Transverse colon (tissue), 4 donors: ENCODE measurements around the gene MICAL2. TPM values are rescaled to one million over a fixed set of nuclear protein-coding genes. Genes with fewer than 3 reads are reported as not detected.

ENCODE experiments used
- DNase-seq: peaks from one replicate; pipeline ENCODE4 v3.0.0-alpha.2; 2019
- H3K27ac ChIP-seq, 4 donors: fragments of 200-600 bp; sonication (generic); 2 replicates each; pipeline ENCODE4 v1.5.1; 2016 to 2018; ENCODE audit warnings: inconsistent platforms in 4 of 4
- H3K27me3 ChIP-seq: fragments of 200-600 bp; sonication (generic); 2 replicates; pipeline ENCODE4 v1.5.1; 2017; ENCODE audit warnings: inconsistent platforms
- H3K36me3 ChIP-seq, 4 donors: fragments of 200-600 bp; sonication (generic); 2 replicates each; pipeline ENCODE4 v1.5.1; 2017 to 2019; ENCODE audit warnings: inconsistent platforms in 4 of 4
- H3K4me1 ChIP-seq, 4 donors: fragments of 200-600 bp; sonication (generic); 2 replicates each; pipeline ENCODE4 v1.5.1; 2017 to 2020; ENCODE audit warnings: inconsistent platforms in 4 of 4
- H3K4me3 ChIP-seq, 4 donors: fragments of 200-600 bp; sonication (generic); 1 replicate in 1 of 4; 2 replicates in 3 of 4; pipeline versions ENCODE4 v1.5.1 to v1.6.1; 2017 to 2019; ENCODE audit warnings: inconsistent platforms in 4 of 4
- H3K9me3 ChIP-seq, 2 donors: fragments of 200-600 bp; sonication (generic); 2 replicates each; pipeline ENCODE4 v1.5.1; 2017 to 2019; ENCODE audit warnings: inconsistent platforms in 2 of 2
- CTCF ChIP-seq, 5 experiments: fragments of 200-600 bp in 3 of 5; fragments of 450-650 bp in 2 of 5; sonication (generic) in 3 of 5; IDR thresholded peaks; 1 replicate in 2 of 5; 2 replicates in 3 of 5; pipeline ENCODE4 v1.5.1; 2016 to 2017; ENCODE audit warnings: antibody characterized with exemption in 5 of 5, inconsistent platforms in 3 of 5, mild to moderate bottlenecking in 2 of 5, moderate library complexity in 1 of 5
- EP300 ChIP-seq: sonication (generic); formaldehyde crosslinking; IDR thresholded peaks from one replicate; pipeline ENCODE4 v1.6.1; 2017; ENCODE audit warnings: antibody characterized with exemption, low read depth
- POLR2A ChIP-seq: fragments of 450-650 bp; IDR thresholded peaks from one replicate; pipeline ENCODE4 v1.6.1; 2016; ENCODE audit warnings: antibody characterized with exemption, mild to moderate bottlenecking, moderate library complexity
- POLR2AphosphoS5 ChIP-seq, 3 donors: sonication (generic); formaldehyde crosslinking; IDR thresholded peaks; one replicate each; pipeline ENCODE4 v1.6.1; 2016; ENCODE audit warnings: antibody characterized with exemption in 3 of 3
- WGBS, 2 donors: methylation state at CpG; one replicate each; pipeline ENCODE4 v1.1.5; 2018; ENCODE audit warnings: low coverage in 1 of 2; 5-methylcytosine and 5-hydroxymethylcytosine counted together
- in situ Hi-C, 4 donors: fragments of 200-750 bp; cut with MboI; loops; one replicate each; pipeline versions ENCODE4 v1.15.0 to v1.15.1; 2017; ENCODE audit warnings: low sequenced_read_pairs in 3 of 4, low pct_ligation_motif_present in 1 of 4, low pct_unique_long_range_greater_than_20kb in 1 of 4
- intact Hi-C: fragments of 100-400 bp; cut with DNase I; formaldehyde crosslinking; loops from one replicate; pipeline ENCODE4 v1.15.1; 2023; ENCODE audit warnings: low total_unique reads
- total RNA-seq, 4 donors: library from RNA; depleted of rRNA; stranded (reverse); fragments of >200 nt; gene quantifications; one replicate each; pipeline ENCODE4 v1.1.0, GENCODE V29; 2016

MICAL2 gene
- total RNA-seq, 4 donors from 2014 or later: 309 to 483 (median 316) TPM

DNA sequence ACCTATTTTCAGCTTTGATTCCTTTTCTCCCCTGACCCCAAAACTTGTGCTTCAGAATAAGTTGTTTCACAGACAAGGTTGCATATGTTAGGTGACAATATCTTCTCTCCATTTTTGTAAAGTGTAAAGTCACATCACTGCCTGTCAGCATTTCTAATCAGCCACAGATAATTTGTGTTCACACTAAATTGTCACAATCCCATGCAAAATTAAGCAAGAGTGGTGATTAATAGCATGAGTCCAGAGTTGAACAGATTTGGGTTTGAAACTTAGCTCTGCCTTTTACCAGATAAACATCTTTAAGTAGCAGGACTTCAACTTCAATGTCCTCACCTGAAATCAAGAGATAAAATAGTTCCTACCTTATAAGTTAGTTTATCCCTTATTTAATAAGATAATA is 80.1 kb downstream of the MICAL2 start:
- no peak overlapping the region for H3K27ac ChIP-seq
- no peaks in the 10 kb centered on the region for H3K9me3 ChIP-seq
- no peak overlapping the region for H3K4me3 ChIP-seq
- intact Hi-C loops (no loop called here), in situ Hi-C loops (no loop called here)
- H3K27me3 ChIP-seq: no peaks in the 10 kb centered on the region
- no peak for DNase-seq
- H3K4me1 ChIP-seq: peaks cover 0 to 21% (median 0%) of the 10 kb centered on the region in 4 donors
- no peak for TF ChIP-seq POLR2A
- no peak for TF ChIP-seq EP300
- TF ChIP-seq POLR2AphosphoS5 (IDR thresholded peaks at IDR 0.05): no peak
- no peak for TF ChIP-seq CTCF (IDR thresholded peaks at IDR 0.05)
- H3K36me3 ChIP-seq: peaks cover 0 to 3% (median 0%) of the 10 kb centered on the region in 4 donors

GRCh38 chr11:12192794-12193514 is 82.6 kb downstream of the MICAL2 start:
- H3K27ac ChIP-seq: peak overlapping the region in 3 of 4 donors; percentile 17 to 44 (median 40)
- no peaks in the 10 kb centered on the region for H3K27me3 ChIP-seq
- no peak for DNase-seq
- H3K4me1 ChIP-seq: peaks cover 0 to 3% (median 0%) of the 10 kb centered on the region in 4 donors
- in situ Hi-C loops: no loop called here
- no peaks in the 10 kb centered on the region for H3K9me3 ChIP-seq
- WGBS, 2 donors: 61 to 76% methylated on average over 6 to 8 of the region's 8 CpGs
- intact Hi-C loops: no loop called here
- no peak overlapping the region for H3K4me3 ChIP-seq
- TF ChIP-seq CTCF (IDR thresholded peaks at IDR 0.05): no peak
- no peak for TF ChIP-seq EP300
- peak in 1 of 3 donors; percentile 11 for TF ChIP-seq POLR2AphosphoS5 (IDR thresholded peaks at IDR 0.05)
- TF ChIP-seq POLR2A: no peak
- peaks cover 0 to 3% (median 0%) of the 10 kb centered on the region in 4 donors for H3K36me3 ChIP-seq

DNA sequence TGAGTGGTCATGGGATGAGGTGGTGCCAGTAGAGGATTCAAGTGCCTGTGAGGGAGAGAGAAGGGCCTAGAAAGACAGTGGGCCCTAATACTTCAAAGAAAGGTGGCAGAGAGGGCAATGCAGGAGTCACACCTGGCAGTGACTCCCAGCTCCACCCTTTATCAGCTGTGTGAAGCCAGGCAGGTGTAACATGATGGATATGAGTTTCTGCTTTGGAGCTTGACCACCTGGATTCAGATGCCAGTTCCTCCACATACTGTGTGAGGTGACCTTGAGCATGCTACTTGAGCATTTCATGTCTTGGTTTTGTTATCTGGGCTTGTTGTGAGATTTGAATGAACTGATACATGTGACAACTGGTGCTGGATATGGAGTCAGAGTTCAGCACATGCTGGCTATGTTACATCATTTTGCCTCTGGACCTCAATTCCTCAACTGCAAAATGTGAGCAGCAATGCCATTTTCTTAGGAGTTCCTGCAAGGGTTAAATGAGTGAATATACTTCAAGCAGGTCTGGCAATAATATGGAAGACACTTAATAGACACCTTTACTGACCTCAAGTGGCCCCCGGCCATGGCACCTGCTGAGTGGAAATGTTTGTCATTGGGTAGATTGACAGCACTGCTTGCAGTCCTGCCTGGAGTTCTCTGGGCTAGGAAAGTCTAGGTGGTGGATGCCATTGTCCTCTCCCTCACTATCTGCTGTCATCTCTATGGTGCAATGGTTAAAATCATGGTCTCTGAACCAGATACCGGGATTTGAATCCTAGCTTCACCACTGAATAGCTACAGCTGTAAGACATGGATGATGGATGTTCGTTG is 83.3 kb downstream of the MICAL2 start:
- intact Hi-C loops: no loop called here
- Histone ChIP-seq H3K4me1 (peaks cover 0 to 4% (median under 1%) of the 10 kb centered on the region in 4 donors), H3K27me3 (no peaks in the 10 kb centered on the region), H3K36me3 (no peaks in the 10 kb centered on the region), H3K4me3 (no peak overlapping the region), H3K27ac (peak overlapping the region in 1 of 4 donors; percentile 40), H3K9me3 (no peaks in the 10 kb centered on the region)
- no peak for DNase-seq
- 89 to 100% methylated on average over 2 to 3 of the region's 3 CpGs for WGBS, 2 donors
- TF ChIP-seq EP300 (no peak), POLR2AphosphoS5 (IDR thresholded peaks at IDR 0.05) (no peak)
- in situ Hi-C loops: no loop called here

GRCh38 chr11:12195768-12196167 is 85.4 kb downstream of the MICAL2 start:
- in situ Hi-C loops: no loop called here
- H3K4me3 ChIP-seq: no peak overlapping the region
- no peaks in the 10 kb centered on the region for H3K9me3 ChIP-seq
- H3K4me1 ChIP-seq: peaks cover 5 to 23% (median 14%) of the 10 kb centered on the region in 4 donors
- DNase-seq: no peak
- H3K36me3 ChIP-seq: no peaks in the 10 kb centered on the region
- H3K27me3 ChIP-seq: no peaks in the 10 kb centered on the region
- peak overlapping the region in 3 of 4 donors; percentile 15 to 48 (median 31) for H3K27ac ChIP-seq
- WGBS, 2 donors: 71 to 86% methylated on average over 5 of the region's 5 CpGs
- intact Hi-C loops: no loop called here
- TF ChIP-seq POLR2A (no peak), POLR2AphosphoS5 (IDR thresholded peaks at IDR 0.05) (peak in 1 of 3 donors; percentile 23)

- WGBS, 2 donors: 82 to 83% methylated on average over 2 of the region's 2 CpGs
- Histone ChIP-seq H3K27ac (peak overlapping the region in 3 of 4 donors; percentile 15 to 48 (median 31)), H3K4me3 (no peak overlapping the region), H3K27me3 (no peaks in the 10 kb centered on the region), H3K36me3 (no peaks in the 10 kb centered on the region), H3K4me1 (peaks cover 9 to 25% (median 15%) of the 10 kb centered on the region in 4 donors), H3K9me3 (no peaks in the 10 kb centered on the region)
- DNase-seq: no peak
- intact Hi-C loops (no loop called here), in situ Hi-C loops (no loop called here)
- TF ChIP-seq CTCF (IDR thresholded peaks at IDR 0.05) (no peak), EP300 (no peak), POLR2AphosphoS5 (IDR thresholded peaks at IDR 0.05) (no peak), POLR2A (no peak)
Observed at GRCh38 chr11:12196308-12196707, 85.9 kb downstream of the MICAL2 start.
